ENCODE results near the gene SLC15A2. TPM values are rescaled to one million over a fixed set of nuclear protein-coding genes. Genes with fewer than 3 reads are reported as not detected.
"Not testable (repeated sequence)": the region's sequence is repeated elsewhere in the genome, so short reads cannot be mapped to it uniquely, and the experiment has no call there.

Gene SLC15A2, protein sequence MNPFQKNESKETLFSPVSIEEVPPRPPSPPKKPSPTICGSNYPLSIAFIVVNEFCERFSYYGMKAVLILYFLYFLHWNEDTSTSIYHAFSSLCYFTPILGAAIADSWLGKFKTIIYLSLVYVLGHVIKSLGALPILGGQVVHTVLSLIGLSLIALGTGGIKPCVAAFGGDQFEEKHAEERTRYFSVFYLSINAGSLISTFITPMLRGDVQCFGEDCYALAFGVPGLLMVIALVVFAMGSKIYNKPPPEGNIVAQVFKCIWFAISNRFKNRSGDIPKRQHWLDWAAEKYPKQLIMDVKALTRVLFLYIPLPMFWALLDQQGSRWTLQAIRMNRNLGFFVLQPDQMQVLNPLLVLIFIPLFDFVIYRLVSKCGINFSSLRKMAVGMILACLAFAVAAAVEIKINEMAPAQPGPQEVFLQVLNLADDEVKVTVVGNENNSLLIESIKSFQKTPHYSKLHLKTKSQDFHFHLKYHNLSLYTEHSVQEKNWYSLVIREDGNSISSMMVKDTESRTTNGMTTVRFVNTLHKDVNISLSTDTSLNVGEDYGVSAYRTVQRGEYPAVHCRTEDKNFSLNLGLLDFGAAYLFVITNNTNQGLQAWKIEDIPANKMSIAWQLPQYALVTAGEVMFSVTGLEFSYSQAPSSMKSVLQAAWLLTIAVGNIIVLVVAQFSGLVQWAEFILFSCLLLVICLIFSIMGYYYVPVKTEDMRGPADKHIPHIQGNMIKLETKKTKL
- total RNA-seq: 33.4 TPM

DNA sequence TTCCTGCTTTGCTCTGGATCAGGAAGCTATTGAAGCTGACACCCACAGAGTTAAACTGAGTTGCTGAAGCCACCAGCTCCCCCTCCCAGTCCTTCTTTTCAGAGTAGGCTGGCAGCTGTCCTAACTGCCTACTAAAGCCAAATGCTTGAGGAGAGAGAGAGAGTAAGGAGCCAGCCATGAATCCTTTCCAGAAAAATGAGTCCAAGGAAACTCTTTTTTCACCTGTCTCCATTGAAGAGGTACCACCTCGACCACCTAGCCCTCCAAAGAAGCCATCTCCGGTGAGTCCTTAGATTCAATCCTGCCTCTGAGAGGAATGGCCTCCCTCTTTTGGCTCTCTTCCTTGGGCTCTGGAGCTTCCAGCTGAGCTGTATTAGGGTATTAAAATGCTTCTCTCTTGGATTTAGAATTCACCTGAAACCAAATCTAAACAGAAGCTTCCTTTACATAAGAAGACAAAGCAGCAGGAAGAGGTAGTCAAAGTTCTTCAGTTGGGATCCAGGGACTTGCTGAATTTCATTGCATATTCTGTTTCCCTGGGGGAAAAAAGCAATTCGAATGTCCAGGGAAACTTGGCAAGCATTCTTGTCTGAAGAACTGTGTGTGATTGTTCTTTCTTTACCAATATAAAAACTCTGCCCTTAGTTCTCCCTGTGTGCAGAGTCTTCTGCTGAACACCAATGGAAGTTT lies at the start of gene SLC15A2:
TSS of gene SLC15A2 (plus strand) at position 101 of the 690 bp plus-strand sequence. CDS start at position 177, 76 bp downstream.
- Histone ChIP-seq H3K27ac (ENCODE audit: low read depth, low read length) (no peak within 1 kb of the TSS), H3K27me3 (ENCODE audit: control insufficient read depth in 3 of 3, insufficient read depth in 3 of 3, low read length in 3 of 3) (no peaks in the 10 kb centered on the region), H3K36me3 (ENCODE audit: control insufficient read depth in 3 of 3, insufficient read depth in 3 of 3, low read length in 3 of 3) (peaks cover 0 to 2% (median 0%) of the 10 kb centered on the region in 3 donors), H3K9me3 (ENCODE audit: control insufficient read depth in 3 of 3, low read length in 3 of 3) (no peaks in the 10 kb centered on the region), H3K4me1 (ENCODE audit: control insufficient read depth in 3 of 3, insufficient read depth in 3 of 3, low read length in 3 of 3) (peaks cover 11 to 18% (median 12%) of the 10 kb centered on the region in 3 donors), H3K9ac (ENCODE audit: low read depth in 1 of 3, low read length in 3 of 3) (peak within 1 kb of the TSS; percentile 3 to 54 (median 28)), H3K4me3 (ENCODE audit: low read length in 3 of 3) (peak within 1 kb of the TSS in 2 of 3 donors; percentile 8 to 45)

DNA sequence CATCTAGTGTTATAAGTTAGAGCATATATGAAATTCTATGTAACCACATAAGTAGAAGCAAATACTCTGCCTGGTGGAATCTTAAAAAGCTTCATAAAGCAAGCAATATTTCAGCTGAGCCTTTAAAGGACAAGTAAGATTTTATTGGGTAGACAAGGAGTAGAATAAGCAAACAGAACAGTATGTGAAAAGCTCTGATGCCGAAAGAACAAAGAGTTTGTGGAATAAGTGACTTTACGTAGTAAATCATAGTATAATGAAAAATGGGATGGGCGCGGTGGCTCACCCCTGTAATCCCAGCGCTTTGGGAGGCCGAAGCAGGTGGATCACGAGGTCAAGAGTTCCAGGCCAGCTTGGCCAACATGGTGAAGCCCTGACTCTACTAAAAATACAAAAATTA lies 49.3 kb upstream of the SLC15A2 start:
- Histone ChIP-seq H3K9me3 (ENCODE audit: control insufficient read depth in 3 of 3, low read length in 3 of 3) (no peaks in the 10 kb centered on the region), H3K36me3 (ENCODE audit: control insufficient read depth in 3 of 3, insufficient read depth in 3 of 3, low read length in 3 of 3) (peaks cover 0 to 4% (median 2%) of the 10 kb centered on the region in 3 donors), H3K27me3 (ENCODE audit: control insufficient read depth in 3 of 3, insufficient read depth in 3 of 3, low read length in 3 of 3) (no peaks in the 10 kb centered on the region), H3K9ac (ENCODE audit: low read depth in 1 of 3, low read length in 3 of 3) (no peak overlapping the region), H3K4me3 (ENCODE audit: low read length in 3 of 3) (no peak overlapping the region), H3K27ac (ENCODE audit: low read depth, low read length) (no peak overlapping the region), H3K4me1 (ENCODE audit: control insufficient read depth in 3 of 3, insufficient read depth in 3 of 3, low read length in 3 of 3) (no peaks in the 10 kb centered on the region)

DNA sequence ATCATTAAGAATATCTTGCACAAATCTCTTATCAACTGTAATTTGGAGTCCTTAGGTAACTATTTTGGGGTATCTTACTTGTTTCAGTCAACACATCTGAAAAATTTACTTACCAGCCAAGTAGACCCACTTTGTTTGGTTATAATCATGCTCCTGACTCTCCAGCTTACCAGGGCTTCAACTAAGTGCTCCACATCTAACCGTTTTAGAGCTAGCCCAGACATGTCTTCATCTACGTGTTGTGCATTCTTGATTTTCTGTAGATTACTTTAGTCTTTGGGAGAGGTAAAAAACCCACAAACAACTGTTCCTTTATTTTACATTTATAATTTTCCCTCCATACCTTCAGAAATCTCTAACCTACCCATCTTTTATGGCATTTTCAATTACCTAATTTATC lies 41.9 kb upstream of the SLC15A2 start:
- Histone ChIP-seq H3K9ac (ENCODE audit: low read depth in 1 of 3, low read length in 3 of 3) (no peak overlapping the region), H3K4me3 (ENCODE audit: low read length in 3 of 3) (no peak overlapping the region), H3K4me1 (ENCODE audit: control insufficient read depth in 3 of 3, insufficient read depth in 3 of 3, low read length in 3 of 3) (no peaks in the 10 kb centered on the region), H3K27me3 (ENCODE audit: control insufficient read depth in 3 of 3, insufficient read depth in 3 of 3, low read length in 3 of 3) (no peaks in the 10 kb centered on the region), H3K9me3 (ENCODE audit: control insufficient read depth in 3 of 3, low read length in 3 of 3) (no peaks in the 10 kb centered on the region), H3K27ac (ENCODE audit: low read depth, low read length) (no peak overlapping the region), H3K36me3 (ENCODE audit: control insufficient read depth in 3 of 3, insufficient read depth in 3 of 3, low read length in 3 of 3) (peaks cover 0 to 3% (median 0%) of the 10 kb centered on the region in 3 donors)

DNA sequence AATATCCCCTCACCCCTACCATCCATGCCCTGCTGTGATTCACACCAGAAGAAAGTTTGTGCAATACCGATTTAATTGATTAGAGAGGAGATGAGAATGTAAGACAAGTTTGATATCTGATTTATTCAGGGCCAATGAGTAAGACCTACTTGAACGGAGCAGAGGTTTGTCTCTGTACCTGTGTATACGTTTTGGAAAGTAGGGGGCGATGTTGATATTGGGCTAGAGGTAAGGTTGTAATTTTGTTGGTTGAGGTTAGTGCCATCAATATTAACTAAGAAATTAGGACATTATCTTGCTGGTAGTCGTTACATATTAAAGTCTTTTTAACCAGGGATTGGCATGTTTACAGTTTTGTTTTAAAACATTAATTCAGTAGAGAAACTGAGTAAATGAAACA lies 38.6 kb upstream of the SLC15A2 start:
- no peak overlapping the region for H3K27ac ChIP-seq (ENCODE audit: low read depth, low read length)
- H3K4me1 ChIP-seq (ENCODE audit: control insufficient read depth in 3 of 3, insufficient read depth in 3 of 3, low read length in 3 of 3): no peaks in the 10 kb centered on the region
- no peaks in the 10 kb centered on the region for H3K9me3 ChIP-seq (ENCODE audit: control insufficient read depth in 3 of 3, low read length in 3 of 3)
- no peak overlapping the region for H3K4me3 ChIP-seq (ENCODE audit: low read length in 3 of 3)
- H3K27me3 ChIP-seq (ENCODE audit: control insufficient read depth in 3 of 3, insufficient read depth in 3 of 3, low read length in 3 of 3): no peaks in the 10 kb centered on the region
- no peak overlapping the region for H3K9ac ChIP-seq (ENCODE audit: low read depth in 1 of 3, low read length in 3 of 3)
- H3K36me3 ChIP-seq (ENCODE audit: control insufficient read depth in 3 of 3, insufficient read depth in 3 of 3, low read length in 3 of 3): peaks cover 0 to 3% (median 0%) of the 10 kb centered on the region in 3 donors

DNA sequence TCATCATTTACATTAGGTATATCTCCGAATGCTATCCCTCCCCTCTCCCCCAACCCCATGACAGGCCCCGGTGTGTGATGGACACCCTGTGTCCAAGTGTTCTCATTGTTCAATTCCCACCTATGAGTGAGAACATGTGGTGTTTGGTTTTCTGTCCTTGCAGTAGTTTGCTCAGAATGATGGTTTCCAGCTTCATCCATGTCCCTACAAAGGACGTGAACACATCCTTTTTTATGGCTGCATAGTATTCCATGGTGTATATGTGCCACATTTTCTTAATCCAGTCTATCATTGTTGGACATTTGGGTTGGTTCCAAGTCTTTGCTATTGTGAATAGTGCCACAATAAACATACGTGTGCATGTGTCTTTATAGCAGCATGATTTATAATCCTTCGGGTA lies 36.4 kb upstream of the SLC15A2 start:
- not testable (repeated sequence) for H3K4me3 ChIP-seq (ENCODE audit: low read length in 3 of 3); H3K27me3 ChIP-seq (ENCODE audit: control insufficient read depth in 3 of 3, insufficient read depth in 3 of 3, low read length in 3 of 3); H3K36me3 ChIP-seq (ENCODE audit: control insufficient read depth in 3 of 3, insufficient read depth in 3 of 3, low read length in 3 of 3); H3K9me3 ChIP-seq (ENCODE audit: control insufficient read depth in 3 of 3, low read length in 3 of 3); H3K4me1 ChIP-seq (ENCODE audit: control insufficient read depth in 3 of 3, insufficient read depth in 3 of 3, low read length in 3 of 3); H3K27ac ChIP-seq (ENCODE audit: low read depth, low read length); H3K9ac ChIP-seq (ENCODE audit: low read depth in 1 of 3, low read length in 3 of 3)

DNA sequence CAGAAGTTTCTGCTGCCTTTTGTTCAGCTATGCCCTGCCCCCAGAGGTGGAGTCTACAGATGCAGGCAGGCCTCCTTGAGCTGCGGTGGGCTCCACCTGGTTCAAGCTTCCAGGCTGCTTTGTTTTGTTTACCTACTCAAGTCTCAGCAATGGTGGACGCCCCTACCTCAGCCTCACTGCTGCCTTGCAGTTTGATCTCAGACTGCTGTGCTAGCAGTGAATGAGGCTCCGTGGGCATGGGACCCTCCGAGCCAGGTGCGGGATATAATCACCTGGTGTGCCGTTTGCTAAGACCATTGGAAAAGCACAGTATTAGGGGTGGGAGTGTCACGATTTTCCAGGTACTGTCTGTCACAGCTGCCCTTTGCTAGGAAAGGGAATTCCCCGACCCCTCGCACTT lies 31.0 kb upstream of the SLC15A2 start:
- H3K36me3 ChIP-seq (ENCODE audit: control insufficient read depth in 3 of 3, insufficient read depth in 3 of 3, low read length in 3 of 3); H3K9me3 ChIP-seq (ENCODE audit: control insufficient read depth in 3 of 3, low read length in 3 of 3); H3K9ac ChIP-seq (ENCODE audit: low read depth in 1 of 3, low read length in 3 of 3); H3K27me3 ChIP-seq (ENCODE audit: control insufficient read depth in 3 of 3, insufficient read depth in 3 of 3, low read length in 3 of 3); H3K27ac ChIP-seq (ENCODE audit: low read depth, low read length); H3K4me3 ChIP-seq (ENCODE audit: low read length in 3 of 3); H3K4me1 ChIP-seq (ENCODE audit: control insufficient read depth in 3 of 3, insufficient read depth in 3 of 3, low read length in 3 of 3): not testable (repeated sequence)

DNA sequence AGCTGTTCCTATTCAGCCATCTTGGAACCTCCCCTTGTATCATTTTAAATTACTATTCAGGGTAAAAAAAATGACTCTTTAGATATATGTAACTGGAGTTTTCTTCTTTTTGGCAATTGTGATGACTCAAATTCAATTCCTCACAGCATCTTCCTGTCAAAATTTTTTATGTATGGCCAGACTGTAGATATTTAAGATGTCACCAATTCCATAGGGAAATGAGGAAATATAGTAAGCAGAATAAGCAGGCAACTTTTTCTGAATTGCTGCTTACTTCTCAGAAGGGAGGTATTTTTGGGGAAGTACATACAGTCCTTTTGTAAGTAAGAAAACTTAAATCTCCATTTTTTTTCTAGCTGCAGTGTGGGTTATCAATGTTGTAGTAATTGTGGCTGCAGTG lies 30.4 kb upstream of the SLC15A2 start:
- H3K27me3 ChIP-seq (ENCODE audit: control insufficient read depth in 3 of 3, insufficient read depth in 3 of 3, low read length in 3 of 3): no peaks in the 10 kb centered on the region
- no peaks in the 10 kb centered on the region for H3K9me3 ChIP-seq (ENCODE audit: control insufficient read depth in 3 of 3, low read length in 3 of 3)
- no peak overlapping the region for H3K27ac ChIP-seq (ENCODE audit: low read depth, low read length)
- H3K9ac ChIP-seq (ENCODE audit: low read depth in 1 of 3, low read length in 3 of 3): no peak overlapping the region
- H3K4me3 ChIP-seq (ENCODE audit: low read length in 3 of 3): no peak overlapping the region
- H3K4me1 ChIP-seq (ENCODE audit: control insufficient read depth in 3 of 3, insufficient read depth in 3 of 3, low read length in 3 of 3): no peaks in the 10 kb centered on the region
- peaks cover 0 to 2% (median 0%) of the 10 kb centered on the region in 3 donors for H3K36me3 ChIP-seq (ENCODE audit: control insufficient read depth in 3 of 3, insufficient read depth in 3 of 3, low read length in 3 of 3)

DNA sequence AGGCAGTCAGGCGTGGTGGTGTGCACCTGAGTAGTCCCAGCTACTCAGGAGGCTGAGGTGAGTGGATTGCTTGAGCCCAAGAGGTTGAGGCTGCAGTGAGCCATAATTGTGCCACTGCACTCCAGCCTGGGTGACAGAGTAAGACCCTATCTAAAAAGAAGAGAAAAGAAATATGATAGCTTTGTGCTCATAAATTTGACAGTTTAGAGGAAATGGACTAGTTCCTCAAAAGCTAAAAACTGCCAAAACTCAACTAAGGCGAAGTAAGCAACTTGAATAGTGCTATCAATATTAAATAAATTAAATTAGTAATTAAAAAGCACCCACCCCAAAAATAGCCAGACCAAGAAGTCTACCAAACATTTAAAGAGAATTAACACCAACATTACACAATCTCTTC lies 24.5 kb upstream of the SLC15A2 start:
- H3K9ac ChIP-seq (ENCODE audit: low read depth in 1 of 3, low read length in 3 of 3): no peak overlapping the region
- H3K9me3 ChIP-seq (ENCODE audit: control insufficient read depth in 3 of 3, low read length in 3 of 3): no peaks in the 10 kb centered on the region
- peaks cover 0 to 4% (median 0%) of the 10 kb centered on the region in 3 donors for H3K36me3 ChIP-seq (ENCODE audit: control insufficient read depth in 3 of 3, insufficient read depth in 3 of 3, low read length in 3 of 3)
- H3K27me3 ChIP-seq (ENCODE audit: control insufficient read depth in 3 of 3, insufficient read depth in 3 of 3, low read length in 3 of 3): no peaks in the 10 kb centered on the region
- H3K27ac ChIP-seq (ENCODE audit: low read depth, low read length): no peak overlapping the region
- no peaks in the 10 kb centered on the region for H3K4me1 ChIP-seq (ENCODE audit: control insufficient read depth in 3 of 3, insufficient read depth in 3 of 3, low read length in 3 of 3)
- H3K4me3 ChIP-seq (ENCODE audit: low read length in 3 of 3): no peak overlapping the region

DNA sequence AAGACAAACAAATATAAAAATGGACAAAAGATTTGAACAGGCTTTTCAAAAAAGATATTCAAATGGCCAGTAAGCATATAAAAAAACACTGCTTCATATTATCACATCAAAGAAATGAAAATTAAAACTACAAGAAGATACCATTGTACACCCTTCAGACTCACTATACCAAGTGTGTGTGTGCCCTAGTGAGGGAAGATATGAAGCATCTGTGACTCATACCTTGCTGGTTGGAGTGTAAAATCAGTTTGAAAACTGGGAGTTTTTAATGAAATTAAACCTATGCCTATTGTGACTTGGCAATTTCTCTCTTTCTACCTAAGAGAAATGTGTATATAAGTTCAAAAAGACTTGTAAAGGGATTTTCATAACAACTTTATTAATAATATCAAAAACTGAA lies 23.5 kb upstream of the SLC15A2 start:
- no peaks in the 10 kb centered on the region for H3K9me3 ChIP-seq (ENCODE audit: control insufficient read depth in 3 of 3, low read length in 3 of 3)
- H3K4me3 ChIP-seq (ENCODE audit: low read length in 3 of 3): no peak overlapping the region
- no peaks in the 10 kb centered on the region for H3K4me1 ChIP-seq (ENCODE audit: control insufficient read depth in 3 of 3, insufficient read depth in 3 of 3, low read length in 3 of 3)
- no peak overlapping the region for H3K27ac ChIP-seq (ENCODE audit: low read depth, low read length)
- H3K9ac ChIP-seq (ENCODE audit: low read depth in 1 of 3, low read length in 3 of 3): no peak overlapping the region
- H3K36me3 ChIP-seq (ENCODE audit: control insufficient read depth in 3 of 3, insufficient read depth in 3 of 3, low read length in 3 of 3): peaks cover 0 to 4% (median 0%) of the 10 kb centered on the region in 3 donors
- H3K27me3 ChIP-seq (ENCODE audit: control insufficient read depth in 3 of 3, insufficient read depth in 3 of 3, low read length in 3 of 3): no peaks in the 10 kb centered on the region

DNA sequence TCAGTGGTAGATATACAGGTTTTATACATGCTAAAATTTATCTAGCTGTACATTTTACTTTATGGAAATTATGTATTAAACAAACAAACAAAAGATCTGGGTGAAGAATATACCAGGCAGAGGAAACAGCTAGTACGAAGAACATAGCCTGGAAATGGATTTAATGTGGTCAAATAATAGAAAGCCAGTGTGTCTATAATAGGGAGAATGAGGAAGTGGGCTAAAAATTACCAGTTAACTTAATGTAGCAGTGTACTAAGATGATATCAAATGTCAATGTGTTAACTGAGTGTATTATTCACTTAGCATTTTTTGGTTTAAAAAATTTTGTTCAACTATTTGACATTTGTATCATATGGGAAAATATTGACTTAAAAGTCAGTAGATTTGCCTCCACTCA lies 22.8 kb upstream of the SLC15A2 start:
- Histone ChIP-seq H3K9ac (ENCODE audit: low read depth in 1 of 3, low read length in 3 of 3) (no peak overlapping the region), H3K9me3 (ENCODE audit: control insufficient read depth in 3 of 3, low read length in 3 of 3) (no peaks in the 10 kb centered on the region), H3K4me3 (ENCODE audit: low read length in 3 of 3) (no peak overlapping the region), H3K27ac (ENCODE audit: low read depth, low read length) (no peak overlapping the region), H3K36me3 (ENCODE audit: control insufficient read depth in 3 of 3, insufficient read depth in 3 of 3, low read length in 3 of 3) (peaks cover 0 to 4% (median 0%) of the 10 kb centered on the region in 3 donors), H3K27me3 (ENCODE audit: control insufficient read depth in 3 of 3, insufficient read depth in 3 of 3, low read length in 3 of 3) (no peaks in the 10 kb centered on the region), H3K4me1 (ENCODE audit: control insufficient read depth in 3 of 3, insufficient read depth in 3 of 3, low read length in 3 of 3) (no peaks in the 10 kb centered on the region)
